CD14-positive monocyte (primary cell): ENCODE measurements around the gene JADE1. TPM values are rescaled to one million over a fixed set of nuclear protein-coding genes. Genes with fewer than 3 reads are reported as not detected.

Source experiments
- DNase-seq, 3 donors: peaks; one replicate each; pipeline ENCODE4 v3.0.0-alpha.2; 2011 to 2022
- H2AFZ ChIP-seq: 2 replicates; pipeline ENCODE4 v1.6.0; 2012; ENCODE audit warnings: mild to moderate bottlenecking, low read depth, low read length, inconsistent platforms; ENCODE audit not compliant: insufficient read depth, poor library complexity, severe bottlenecking
- H3K27ac ChIP-seq, 2 donors: 1 replicate in 1 of 2; 2 replicates in 1 of 2; pipeline ENCODE4 v1.5.1; 2012 to 2013; ENCODE audit warnings: low read length in 2 of 2, control low read depth in 1 of 2, inconsistent platforms in 1 of 2, low read depth in 1 of 2, mild to moderate bottlenecking in 1 of 2
- H3K27me3 ChIP-seq, 2 donors: one replicate each; pipeline versions ENCODE4 v1.6.0 to v1.6.1; 2011 to 2013; ENCODE audit warnings: low read length in 2 of 2; ENCODE audit not compliant: control insufficient read depth in 2 of 2, insufficient read depth in 2 of 2
- H3K36me3 ChIP-seq, 2 donors: replicated peaks in 1 of 2; 1 replicate in 1 of 2; 2 replicates in 1 of 2; pipeline versions ENCODE4 v1.5.1 to v1.6.1; 2012 to 2013; ENCODE audit warnings: low read length in 2 of 2, control low read depth in 1 of 2, inconsistent platforms in 1 of 2, mild to moderate bottlenecking in 1 of 2; ENCODE audit not compliant: insufficient read depth in 2 of 2, control insufficient read depth in 1 of 2
- H3K4me1 ChIP-seq, 2 donors: 1 replicate in 1 of 2; 2 replicates in 1 of 2; pipeline versions ENCODE4 v1.5.1 to v1.6.1; 2012 to 2013; ENCODE audit warnings: low read length in 2 of 2, control low read depth in 1 of 2, inconsistent platforms in 1 of 2, mild to moderate bottlenecking in 1 of 2, moderate library complexity in 1 of 2; ENCODE audit not compliant: insufficient read depth in 2 of 2, control insufficient read depth in 1 of 2
- H3K4me2 ChIP-seq: replicated peaks from 2 replicates; pipeline ENCODE3; 2012; ENCODE audit warnings: low read length, moderate library complexity, mild to moderate bottlenecking; ENCODE audit not compliant: poor library complexity, severe bottlenecking; ENCODE audit errors: extremely low read depth
- H3K4me3 ChIP-seq, 3 experiments: fragments of 200-600 bp in 1 of 3; sonication (generic) in 1 of 3; replicated peaks in 1 of 3; 1 replicate in 2 of 3; 2 replicates in 1 of 3; pipeline ENCODE4 v1.5.1; 2011 to 2013; ENCODE audit warnings: low read length in 3 of 3, mild to moderate bottlenecking in 3 of 3, control low read depth in 2 of 3, low read depth in 2 of 3, inconsistent platforms in 1 of 3, moderate library complexity in 1 of 3
- H3K79me2 ChIP-seq: 2 replicates; pipeline ENCODE4 v1.6.0; 2012; ENCODE audit warnings: mild to moderate bottlenecking, control low read depth, inconsistent platforms, low read length, moderate library complexity; ENCODE audit not compliant: insufficient read depth
- H3K9ac ChIP-seq: 2 replicates; pipeline ENCODE4 v1.6.0; 2017; ENCODE audit warnings: low read length, mild to moderate bottlenecking; ENCODE audit not compliant: insufficient read depth, poor library complexity, severe bottlenecking
- H3K9me3 ChIP-seq, 2 donors: replicated peaks in 1 of 2; 1 replicate in 1 of 2; 2 replicates in 1 of 2; pipeline versions ENCODE4 v1.5.1 to v1.6.1; 2012 to 2013; ENCODE audit warnings: low read length in 2 of 2, control low read depth in 1 of 2; ENCODE audit not compliant: control insufficient read depth in 1 of 2, insufficient read depth in 1 of 2
- H4K20me1 ChIP-seq: 2 replicates; pipeline ENCODE4 v1.6.0; 2012; ENCODE audit warnings: mild to moderate bottlenecking, low read length, control low read depth, moderate library complexity; ENCODE audit not compliant: insufficient read depth
- H3K27ac Mint-ChIP-seq, 7 donors: one replicate each; pipeline ENCODE4 v1.8.0; 2020; ENCODE audit warnings: mild to moderate bottlenecking in 7 of 7, mixed read lengths in 7 of 7, moderate library complexity in 6 of 7, inconsistent platforms in 2 of 7
- H3K27me3 Mint-ChIP-seq, 3 donors: one replicate each; pipeline ENCODE4 v1.8.0; 2021 to 2022; ENCODE audit warnings: low read depth in 3 of 3, mild to moderate bottlenecking in 3 of 3, mixed read lengths in 3 of 3, moderate library complexity in 3 of 3, inconsistent platforms in 1 of 3
- H3K36me3 Mint-ChIP-seq, 2 donors: one replicate each; pipeline ENCODE4 v1.8.0; 2020; ENCODE audit warnings: mixed read lengths in 2 of 2, inconsistent platforms in 1 of 2, mild to moderate bottlenecking in 1 of 2
- H3K4me1 Mint-ChIP-seq: one replicate; pipeline ENCODE4 v1.8.0; 2020; ENCODE audit warnings: mild to moderate bottlenecking, mixed read lengths
- H3K4me3 Mint-ChIP-seq, 2 donors: one replicate each; pipeline ENCODE4 v1.8.0; 2020; ENCODE audit warnings: mild to moderate bottlenecking in 2 of 2, mixed read lengths in 2 of 2, moderate library complexity in 1 of 2
- H3K9me3 Mint-ChIP-seq, 7 donors: one replicate each; pipeline ENCODE4 v1.8.0; 2020 to 2022; ENCODE audit warnings: mixed read lengths in 7 of 7, mild to moderate bottlenecking in 6 of 7, moderate library complexity in 6 of 7, inconsistent platforms in 2 of 7
- CTCF ChIP-seq: fragments of 200-600 bp; IDR thresholded peaks from one replicate; pipeline ENCODE4 v1.8.0; 2022; ENCODE audit warnings: antibody characterized with exemption, mild to moderate bottlenecking
- WGBS: methylation state at CpG from one replicate; pipeline ENCODE4 v1.1.5; 2013; ENCODE audit warnings: missing lambda C conversion rate; ENCODE audit not compliant: insufficient coverage; 5-methylcytosine and 5-hydroxymethylcytosine counted together
- intact Hi-C, 2 donors: fragments of 100-400 bp; cut with micrococcal nuclease; formaldehyde crosslinking; loops; one replicate each; pipeline versions ENCODE4 v1.15.0 to v1.15.1; 2023
- polyA plus RNA-seq, 3 donors: library from polyadenylated mRNA; depleted of rRNA in 1 of 3; unstranded in 2 of 3; stranded (reverse) in 1 of 3; fragments of 300-500 nt in 2 of 3; fragments of >200 nt in 1 of 3; fragmentation: Illumina TruSeq in 2 of 3; gene quantifications; 1 replicate in 2 of 3; 2 replicates in 1 of 3; pipeline ENCODE4 v1.2.3, GENCODE V29; 2012 to 2021

Gene JADE1
- polyA plus RNA-seq, 3 donors = 7.3 to 12.8 (median 12.3) TPM

- peaks cover 0 to 2% (median 0%) of the 10 kb centered on the region in 3 donors for H3K27me3 Mint-ChIP-seq
- Histone ChIP-seq H3K27ac (peak overlapping the region in 1 of 2 donors; percentile 32), H3K9me3 (no peaks in the 10 kb centered on the region), H3K4me3 (no peak overlapping the region), H4K20me1 (peaks cover 3% of the 10 kb centered on the region), H3K36me3 (peaks cover 11 to 81% of the 10 kb centered on the region in 2 donors), H3K4me1 (peaks cover 18 to 20% of the 10 kb centered on the region in 2 donors), H3K27me3 (no peaks in the 10 kb centered on the region), H2AFZ (no peak overlapping the region), H3K79me2 (peaks cover 5% of the 10 kb centered on the region), H3K9ac (no peak overlapping the region), H3K4me2 (peak overlapping the region; percentile 28)
- peak overlapping the region in 4 of 7 donors; percentile 6 to 26 (median 24) for H3K27ac Mint-ChIP-seq
- no peak for TF ChIP-seq CTCF
- H3K4me1 Mint-ChIP-seq = peaks cover 23% of the 10 kb centered on the region
- H3K36me3 Mint-ChIP-seq = peaks cover 67 to 79% of the 10 kb centered on the region in 2 donors
- peak in 2 of 3 donors; percentile 18 to 65 for DNase-seq
- H3K9me3 Mint-ChIP-seq = peaks cover 0 to 1% (median 0%) of the 10 kb centered on the region in 7 donors
- 76% methylated on average over 8 of the region's 14 CpGs for WGBS
- no peak overlapping the region for H3K4me3 Mint-ChIP-seq
- intact Hi-C loops = loop anchor here in 1 of 2 donors (5.0 to 10.0 kb wide), 2 partner anchors 408 to 665 kb away; no protein-coding TSS in a partner anchor
Measured at GRCh38 chr4:128862608-128863311, 53.3 kb downstream of the JADE1 start.

- no peak overlapping the region for H2AFZ ChIP-seq
- H3K4me3 Mint-ChIP-seq = no peak overlapping the region
- no peaks in the 10 kb centered on the region for H3K27me3 ChIP-seq
- peak; percentile 43 to 63 (median 46) for DNase-seq
- peak; percentile 96 for TF ChIP-seq CTCF
- H3K27me3 Mint-ChIP-seq = peaks cover 0 to 2% (median 0%) of the 10 kb centered on the region in 3 donors
- no peak overlapping the region for H3K4me2 ChIP-seq
- H3K79me2 ChIP-seq = peaks cover 5% of the 10 kb centered on the region
- peak overlapping the region in 1 of 2 donors; percentile 32 for H3K27ac ChIP-seq
- peak overlapping the region in 2 of 7 donors; percentile 35 to 61 for H3K27ac Mint-ChIP-seq
- H3K36me3 Mint-ChIP-seq = peaks cover 64 to 74% of the 10 kb centered on the region in 2 donors
- H3K4me1 ChIP-seq = peaks cover 18 to 23% of the 10 kb centered on the region in 2 donors
- no peak overlapping the region for H3K4me3 ChIP-seq
- H3K4me1 Mint-ChIP-seq = peaks cover 26% of the 10 kb centered on the region
- peaks cover 3% of the 10 kb centered on the region for H4K20me1 ChIP-seq
- intact Hi-C loops = loop anchor here in 1 of 2 donors (5.0 to 10.0 kb wide), 2 partner anchors 409 to 666 kb away; no protein-coding TSS in a partner anchor
- no peaks in the 10 kb centered on the region for H3K9me3 ChIP-seq
- peaks cover 5 to 74% of the 10 kb centered on the region in 2 donors for H3K36me3 ChIP-seq
- H3K9me3 Mint-ChIP-seq = no peaks in the 10 kb centered on the region
- WGBS = 93% methylated on average over 3 of the region's 10 CpGs
- H3K9ac ChIP-seq = no peak overlapping the region
Measured at GRCh38 chr4:128863312-128864075, 54.0 kb downstream of the JADE1 start.
